GM12873 (cell line): ENCODE measurements around the gene ERO1B.

Experiments used
- CTCF ChIP-seq: IDR thresholded peaks from 2 replicates; pipeline ENCODE4 v1.5.1; 2012; ENCODE audit warnings: low read depth, mild to moderate bottlenecking, moderate library complexity, low read length, control low read depth; ENCODE audit not compliant: insufficient read depth; ENCODE audit errors: missing control alignments

Gene ERO1B, protein sequence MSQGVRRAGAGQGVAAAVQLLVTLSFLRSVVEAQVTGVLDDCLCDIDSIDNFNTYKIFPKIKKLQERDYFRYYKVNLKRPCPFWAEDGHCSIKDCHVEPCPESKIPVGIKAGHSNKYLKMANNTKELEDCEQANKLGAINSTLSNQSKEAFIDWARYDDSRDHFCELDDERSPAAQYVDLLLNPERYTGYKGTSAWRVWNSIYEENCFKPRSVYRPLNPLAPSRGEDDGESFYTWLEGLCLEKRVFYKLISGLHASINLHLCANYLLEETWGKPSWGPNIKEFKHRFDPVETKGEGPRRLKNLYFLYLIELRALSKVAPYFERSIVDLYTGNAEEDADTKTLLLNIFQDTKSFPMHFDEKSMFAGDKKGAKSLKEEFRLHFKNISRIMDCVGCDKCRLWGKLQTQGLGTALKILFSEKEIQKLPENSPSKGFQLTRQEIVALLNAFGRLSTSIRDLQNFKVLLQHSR

GRCh38 chr1:236281654-236282424 is at the start of gene ERO1B:
ERO1B (minus strand) TSS chr1:236281958; CDS start chr1:236281783, 175 bp downstream.
- TF ChIP-seq CTCF, result peak; percentile 5

DNA sequence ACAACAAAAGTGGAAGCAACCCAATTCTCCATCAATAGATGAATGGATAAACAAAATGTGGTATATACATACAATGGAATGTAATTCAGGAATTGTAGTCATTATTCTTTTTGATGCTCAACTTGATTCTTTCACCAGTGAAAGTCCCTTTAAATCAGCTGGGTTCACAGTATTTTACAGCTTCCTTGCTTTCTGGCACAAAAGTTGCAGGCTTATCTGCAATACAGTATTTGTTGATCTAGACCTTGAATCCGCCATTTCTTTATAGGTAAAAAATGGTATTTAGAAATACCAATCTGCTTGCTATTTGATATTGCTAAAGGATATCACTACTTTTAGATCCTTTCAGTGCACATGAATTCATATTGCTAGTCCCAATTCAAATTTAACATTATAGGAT is 44.7 kb upstream of the ERO1B start:
- no peak for TF ChIP-seq CTCF

DNA sequence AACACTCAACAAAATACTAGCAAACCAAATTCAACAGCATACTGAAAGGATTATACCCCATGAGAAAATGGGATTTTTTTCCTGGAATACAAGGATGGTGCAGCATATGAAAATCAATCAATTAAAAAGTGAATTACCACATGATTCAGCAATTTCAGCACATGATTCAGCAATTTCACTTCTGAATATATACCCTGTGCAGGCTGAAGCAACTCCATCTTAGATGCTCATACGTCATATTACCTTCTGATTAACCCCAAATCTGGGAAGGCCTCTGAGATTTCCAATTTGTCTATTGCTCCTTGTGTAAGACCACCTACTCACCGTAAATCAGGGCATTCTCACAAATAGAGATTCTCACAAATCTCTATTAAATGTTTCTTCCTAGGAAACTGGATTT is 43.8 kb upstream of the ERO1B start:
- no peak for TF ChIP-seq CTCF

DNA sequence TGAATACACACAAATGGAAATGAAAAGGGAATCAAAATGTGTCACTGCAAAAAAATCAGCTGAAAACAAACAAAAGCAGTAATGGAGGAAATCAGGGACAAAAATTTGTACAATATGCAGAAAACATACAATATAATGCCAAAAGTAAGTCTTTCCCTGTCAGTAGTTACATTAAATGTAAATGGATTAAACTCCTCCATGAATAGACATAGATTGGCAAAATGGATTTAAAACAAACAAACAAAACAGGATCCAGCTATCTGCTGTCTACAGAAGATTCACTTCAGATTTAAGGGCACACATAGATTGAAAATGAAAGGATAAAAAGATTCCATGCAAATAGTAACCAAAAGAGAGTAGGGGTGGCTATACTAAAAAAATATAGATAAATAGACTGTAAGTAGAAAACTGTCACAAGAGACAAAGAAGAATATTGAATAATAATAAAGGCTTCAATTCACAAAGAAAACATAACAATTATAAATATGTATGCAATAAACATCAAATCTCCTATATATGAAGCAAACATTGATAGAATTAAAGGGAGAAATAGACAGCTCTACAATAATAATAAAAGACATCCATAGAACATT is 42.2 kb upstream of the ERO1B start:
- no peak for TF ChIP-seq CTCF

DNA sequence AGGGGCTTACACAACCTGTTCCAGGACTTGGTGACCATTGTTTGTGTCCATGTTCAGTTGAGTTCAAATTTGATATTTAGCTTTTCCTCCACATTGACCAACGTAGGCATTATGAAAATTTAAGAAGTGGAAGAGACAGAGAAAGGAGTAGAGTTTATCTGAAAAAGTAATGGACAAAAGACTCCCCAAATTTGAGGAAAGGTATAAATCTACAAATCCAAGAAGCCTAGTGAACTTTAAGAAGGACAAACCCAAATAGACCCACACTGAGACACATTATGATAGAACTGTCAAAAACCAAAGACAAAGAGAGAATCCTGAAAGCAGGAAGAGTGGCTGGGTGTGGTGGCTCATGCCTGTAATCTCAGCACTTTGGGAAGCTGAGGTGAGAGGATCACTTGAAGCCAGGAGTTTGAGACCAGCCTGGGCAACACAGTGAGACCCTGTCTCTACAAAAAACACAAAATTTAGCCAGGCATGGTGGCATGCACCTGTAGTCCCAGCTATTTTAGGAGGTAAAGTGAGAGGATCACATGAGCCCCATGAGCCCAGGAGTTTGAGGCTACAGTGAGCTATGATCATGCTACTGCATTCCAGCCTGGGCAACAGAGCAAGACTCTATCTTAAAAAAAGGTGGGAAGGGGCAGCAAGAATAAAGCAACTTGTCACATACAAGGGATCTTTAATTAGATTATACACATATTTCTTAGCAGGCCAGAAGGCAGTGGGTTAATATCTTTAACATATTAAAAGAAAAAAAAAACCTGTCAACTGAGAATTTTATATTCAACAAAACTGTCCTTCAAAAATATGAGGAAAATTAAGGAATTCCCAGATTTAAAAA is 41.0 kb upstream of the ERO1B start:
- TF ChIP-seq CTCF, result no peak

GRCh38 chr1:236321101-236321500 is 39.3 kb upstream of the ERO1B start:
- no peak for TF ChIP-seq CTCF
